ENCODE results near the gene EMILIN1.
"Not testable (repeated sequence)": the region's sequence is repeated elsewhere in the genome, so short reads cannot be mapped to it uniquely, and the experiment has no call there.

EMILIN1 gene

GRCh38 chr2:27054721-27055120 is 23.7 kb upstream of the EMILIN1 start:
- DNase-seq: no peak

GRCh38 chr2:27057184-27057583 is 21.2 kb upstream of the EMILIN1 start:
- DNase-seq: no peak

- no peak for DNase-seq
Observed at GRCh38 chr2:27058210-27058609, 20.2 kb upstream of the EMILIN1 start.

GRCh38 chr2:27059141-27059820 is 19.1 kb upstream of the EMILIN1 start:
- no peak for DNase-seq

GRCh38 chr2:27060323-27060722 is 18.1 kb upstream of the EMILIN1 start:
- DNase-seq: no peak

- no peak for DNase-seq
Observed at GRCh38 chr2:27065128-27065527, 13.3 kb upstream of the EMILIN1 start.

GRCh38 chr2:27067385-27067784 is 11.0 kb upstream of the EMILIN1 start:
- no peak for DNase-seq

- no peak for DNase-seq
Observed at GRCh38 chr2:27069436-27069835, 9.0 kb upstream of the EMILIN1 start.

- no peak for DNase-seq
Observed at GRCh38 chr2:27069961-27070618, 8.3 kb upstream of the EMILIN1 start.

GRCh38 chr2:27070653-27071276 is 7.7 kb upstream of the EMILIN1 start:
- DNase-seq: no peak

- DNase-seq: peak; percentile 94
Observed at GRCh38 chr2:27071277-27071989, 7.0 kb upstream of the EMILIN1 start, which contains the start of gene OST4. Gene OST4, minus strand, starts transcription at chr2:27071654.

GRCh38 chr2:27071990-27072830 is 6.2 kb upstream of the EMILIN1 start:
- DNase-seq: peak; percentile 71

- DNase-seq: no peak
Observed at GRCh38 chr2:27072920-27073319, 5.5 kb upstream of the EMILIN1 start.

- DNase-seq: no peak
Observed at GRCh38 chr2:27073782-27074181, 4.6 kb upstream of the EMILIN1 start.

- no peak for DNase-seq
Observed at GRCh38 chr2:27074738-27075565, 3.5 kb upstream of the EMILIN1 start.

- DNase-seq: not testable (repeated sequence)
Observed at GRCh38 chr2:27075566-27075871, 2.9 kb upstream of the EMILIN1 start.

- no peak for DNase-seq
Observed at GRCh38 chr2:27076323-27076722, 2.1 kb upstream of the EMILIN1 start.

- DNase-seq: no peak
Observed at GRCh38 chr2:27077231-27077630, 1.2 kb upstream of the EMILIN1 start.

GRCh38 chr2:27079233-27080139 is 1.1 kb downstream of the EMILIN1 start:
- DNase-seq: no peak

GRCh38 chr2:27080140-27080469 is 1.7 kb downstream of the EMILIN1 start:
- no peak for DNase-seq

- DNase-seq: no peak
Observed at GRCh38 chr2:27080603-27080936, 2.2 kb downstream of the EMILIN1 start.
